ENCODE data around the gene GGACT. TPM values are rescaled to one million over a fixed set of nuclear protein-coding genes. Genes with fewer than 3 reads are reported as not detected.

The GGACT gene
- total RNA-seq, 6 donors from 2014 or later, result 0.67 to 8.5 (median 5.7) TPM

DNA sequence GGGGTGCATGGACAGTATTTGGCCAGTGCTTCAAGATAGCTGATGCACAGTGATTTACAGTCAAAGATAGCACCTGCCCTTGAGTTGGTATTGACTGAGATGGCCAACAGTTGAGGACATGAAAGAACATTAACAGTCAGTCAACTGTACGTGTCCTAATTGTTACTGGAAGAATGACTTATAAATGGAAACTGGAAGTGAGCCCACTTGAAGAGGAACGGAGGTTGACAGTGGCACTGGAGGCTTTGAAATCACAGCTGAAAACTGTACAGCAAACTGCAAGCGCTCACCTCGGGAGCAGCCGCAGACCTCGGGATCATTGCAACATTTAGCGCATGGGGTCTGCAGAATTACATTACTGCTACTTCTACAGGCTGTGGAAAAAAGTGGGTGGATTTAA, 77.1 kb downstream of the GGACT start:
- ATAC-seq (ENCODE audit: low FRiP score in 2 of 2) (no peak), DNase-seq (no peak)
- 63 to 80% methylated on average over 7 of the region's 7 CpGs for WGBS, 2 donors
- H3K9me3 ChIP-seq, result no peaks in the 10 kb centered on the region
- H3K27ac ChIP-seq, result no peak overlapping the region
- TF ChIP-seq POLR2AphosphoS5 (IDR thresholded peaks at IDR 0.05) (no peak), EP300 (IDR thresholded peaks at IDR 0.05) (no peak), POLR2A (IDR thresholded peaks at IDR 0.05) (no peak)
- TF ChIP-seq, protein P1, sequence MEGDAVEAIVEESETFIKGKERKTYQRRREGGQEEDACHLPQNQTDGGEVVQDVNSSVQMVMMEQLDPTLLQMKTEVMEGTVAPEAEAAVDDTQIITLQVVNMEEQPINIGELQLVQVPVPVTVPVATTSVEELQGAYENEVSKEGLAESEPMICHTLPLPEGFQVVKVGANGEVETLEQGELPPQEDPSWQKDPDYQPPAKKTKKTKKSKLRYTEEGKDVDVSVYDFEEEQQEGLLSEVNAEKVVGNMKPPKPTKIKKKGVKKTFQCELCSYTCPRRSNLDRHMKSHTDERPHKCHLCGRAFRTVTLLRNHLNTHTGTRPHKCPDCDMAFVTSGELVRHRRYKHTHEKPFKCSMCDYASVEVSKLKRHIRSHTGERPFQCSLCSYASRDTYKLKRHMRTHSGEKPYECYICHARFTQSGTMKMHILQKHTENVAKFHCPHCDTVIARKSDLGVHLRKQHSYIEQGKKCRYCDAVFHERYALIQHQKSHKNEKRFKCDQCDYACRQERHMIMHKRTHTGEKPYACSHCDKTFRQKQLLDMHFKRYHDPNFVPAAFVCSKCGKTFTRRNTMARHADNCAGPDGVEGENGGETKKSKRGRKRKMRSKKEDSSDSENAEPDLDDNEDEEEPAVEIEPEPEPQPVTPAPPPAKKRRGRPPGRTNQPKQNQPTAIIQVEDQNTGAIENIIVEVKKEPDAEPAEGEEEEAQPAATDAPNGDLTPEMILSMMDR (IDR thresholded peaks at IDR 0.05), result no peak
- H3K36me3 ChIP-seq, result peaks cover 0 to 5% (median 0%) of the 10 kb centered on the region in 4 donors
- no peak overlapping the region for H3K4me3 ChIP-seq
- H3K4me1 ChIP-seq, result peaks cover 0 to 12% (median 8%) of the 10 kb centered on the region in 4 donors
- no peaks in the 10 kb centered on the region for H3K27me3 ChIP-seq

DNA sequence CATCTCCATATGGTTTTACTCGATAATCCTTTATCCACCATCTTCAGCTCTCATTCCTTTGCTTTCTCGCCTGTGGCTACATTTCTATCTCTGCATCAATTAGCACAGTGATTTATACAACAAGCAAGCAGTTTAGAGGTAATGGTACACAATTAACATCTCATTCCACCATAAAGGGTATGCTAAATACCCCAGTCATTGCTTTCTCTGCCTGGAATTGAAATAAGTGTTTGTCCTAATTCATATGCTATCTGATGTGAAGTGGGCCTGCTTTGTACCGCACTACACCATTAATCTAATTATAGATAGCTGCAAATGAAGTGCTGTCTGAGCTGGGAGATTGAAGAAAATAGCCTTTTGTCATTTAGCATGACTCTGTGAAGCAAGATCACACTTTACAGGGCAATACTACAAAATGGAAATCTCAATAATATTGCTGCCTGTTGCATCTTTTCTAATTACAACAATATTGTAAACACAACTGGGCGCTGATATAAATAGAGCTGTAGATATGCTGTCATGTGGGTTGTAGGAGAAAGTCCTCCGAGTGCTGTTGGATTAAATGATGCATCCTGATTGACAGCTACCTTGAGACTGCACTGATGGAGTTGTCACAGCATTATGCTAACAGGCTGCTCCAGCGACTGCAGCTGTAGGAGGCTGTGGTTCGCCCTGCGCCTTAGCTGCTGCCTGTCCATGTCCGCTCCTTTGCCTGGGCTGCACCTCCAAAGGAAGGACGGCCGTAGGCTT, 78.2 kb downstream of the GGACT start:
- WGBS, 2 donors, result 89 to 94% methylated on average over 11 of the region's 11 CpGs
- Histone ChIP-seq H3K36me3 (no peaks in the 10 kb centered on the region), H3K27ac (no peak overlapping the region), H3K4me1 (peaks cover 0 to 12% (median 8%) of the 10 kb centered on the region in 4 donors), H3K9me3 (no peaks in the 10 kb centered on the region), H3K4me3 (no peak overlapping the region), H3K27me3 (no peaks in the 10 kb centered on the region)
- TF ChIP-seq POLR2A (IDR thresholded peaks at IDR 0.05) (no peak), EP300 (IDR thresholded peaks at IDR 0.05) (no peak), POLR2AphosphoS5 (IDR thresholded peaks at IDR 0.05) (no peak)
- TF ChIP-seq, protein P1 (IDR thresholded peaks at IDR 0.05), result no peak
- DNase-seq (no peak), ATAC-seq (ENCODE audit: low FRiP score in 2 of 2) (no peak)

DNA sequence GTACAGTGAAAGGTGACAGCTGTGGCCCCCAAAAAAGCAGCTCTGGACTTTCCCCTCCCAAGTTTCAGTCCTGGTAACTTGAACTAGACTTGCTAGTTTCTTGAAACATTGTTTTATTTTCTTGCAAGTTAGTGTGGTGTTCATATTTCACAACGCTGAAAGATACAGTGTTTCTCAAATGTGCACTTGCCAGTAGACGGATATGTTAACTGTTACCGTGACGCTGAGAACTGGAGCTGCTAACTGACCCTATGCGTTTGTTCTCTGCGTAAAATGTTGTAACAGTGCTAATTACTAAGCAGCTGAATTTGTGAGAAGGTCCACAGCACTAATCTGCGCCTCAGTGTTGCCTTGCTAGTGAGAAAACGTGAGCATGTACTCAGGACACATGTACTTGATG, 79.6 kb downstream of the GGACT start:
- Histone ChIP-seq H3K4me3 (no peak overlapping the region), H3K27me3 (no peaks in the 10 kb centered on the region), H3K36me3 (no peaks in the 10 kb centered on the region), H3K9me3 (no peaks in the 10 kb centered on the region), H3K4me1 (peaks cover 0 to 5% (median 2%) of the 10 kb centered on the region in 4 donors), H3K27ac (no peak overlapping the region)
- no peak for TF ChIP-seq POLR2A (IDR thresholded peaks at IDR 0.05)
- TF ChIP-seq EP300 (IDR thresholded peaks at IDR 0.05), result no peak
- no peak for TF ChIP-seq POLR2AphosphoS5 (IDR thresholded peaks at IDR 0.05)
- TF ChIP-seq, protein P1 (IDR thresholded peaks at IDR 0.05), result no peak
- 79 to 91% methylated on average over 8 of the region's 8 CpGs for WGBS, 2 donors
- ATAC-seq (ENCODE audit: low FRiP score in 2 of 2) (no peak), DNase-seq (no peak)

DNA sequence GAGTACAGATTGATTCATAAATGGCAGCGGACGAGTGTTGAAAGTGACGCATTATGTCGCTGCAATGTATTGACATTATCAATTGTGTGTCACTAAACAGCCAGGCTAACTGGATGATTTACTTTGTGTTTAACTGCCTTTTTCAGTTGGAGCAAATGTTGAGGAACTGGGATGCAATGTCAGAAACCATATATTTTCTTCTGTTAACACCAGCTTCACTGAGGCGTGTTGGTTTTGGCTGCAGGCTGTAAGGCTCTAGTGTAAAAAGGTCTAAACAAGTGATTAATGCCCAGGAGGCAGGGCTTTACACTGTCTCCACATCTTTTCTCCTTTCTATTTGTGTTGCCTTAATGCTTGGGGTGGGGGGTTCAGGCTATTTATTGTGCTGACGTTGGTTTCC, 80.1 kb downstream of the GGACT start:
- no peak overlapping the region for H3K27ac ChIP-seq
- DNase-seq (no peak), ATAC-seq (ENCODE audit: low FRiP score in 2 of 2) (no peak)
- no peak overlapping the region for H3K4me3 ChIP-seq
- WGBS, 2 donors, result 90 to 95% methylated on average over 6 of the region's 6 CpGs
- H3K9me3 ChIP-seq, result no peaks in the 10 kb centered on the region
- peaks cover 0 to under 1% (median under 1%) of the 10 kb centered on the region in 4 donors for H3K4me1 ChIP-seq
- no peaks in the 10 kb centered on the region for H3K27me3 ChIP-seq
- TF ChIP-seq POLR2A (IDR thresholded peaks at IDR 0.05), result no peak
- TF ChIP-seq, protein P1 (IDR thresholded peaks at IDR 0.05), result no peak
- TF ChIP-seq EP300 (IDR thresholded peaks at IDR 0.05), result no peak
- no peak for TF ChIP-seq POLR2AphosphoS5 (IDR thresholded peaks at IDR 0.05)
- no peaks in the 10 kb centered on the region for H3K36me3 ChIP-seq
